ENCODE data around the gene PEX10. TPM values are rescaled to one million over a fixed set of nuclear protein-coding genes. Genes with fewer than 3 reads are reported as not detected.

The PEX10 gene
- polyA plus RNA-seq, 1 donor from 2014 or later, result 30.1 TPM

DNA sequence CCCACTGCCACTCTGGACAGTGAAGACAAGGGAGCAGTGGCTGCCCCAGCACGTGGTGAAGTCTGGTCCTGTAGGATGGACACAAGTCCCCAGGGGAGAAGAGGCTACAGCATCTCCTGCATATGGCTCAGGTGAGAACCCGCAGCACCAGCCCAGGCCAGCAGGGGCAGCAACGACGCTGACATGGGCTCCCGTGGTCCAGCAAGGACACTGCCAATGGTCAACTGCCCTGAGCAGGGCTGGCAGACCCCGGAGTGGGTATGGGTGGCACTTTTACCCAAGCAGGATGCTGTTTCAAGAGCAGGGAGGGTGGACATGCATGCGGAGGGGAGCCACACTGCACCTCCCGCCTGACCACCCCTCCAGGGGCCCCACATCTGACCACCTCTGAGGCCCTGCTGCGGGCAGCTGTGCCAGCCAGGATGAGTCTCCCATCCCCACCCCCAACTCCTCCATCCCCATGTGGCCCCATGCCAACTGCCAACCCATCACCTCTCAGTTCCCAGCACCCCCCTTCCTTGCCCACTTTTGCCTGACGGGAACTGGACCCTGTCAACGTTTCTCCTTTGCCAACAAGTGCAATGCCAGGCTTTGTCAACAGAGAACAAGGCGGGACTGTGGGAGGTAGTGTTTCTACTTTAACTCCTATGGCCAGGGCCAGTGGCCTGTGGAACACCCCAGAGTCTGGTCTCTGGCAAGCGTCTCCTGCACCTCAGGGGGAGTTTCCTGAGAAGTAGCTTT lies 29.6 kb downstream of the PEX10 start:
- Histone ChIP-seq H3F3A (ENCODE audit: insufficient read depth, low read length, poor library complexity, severe bottlenecking) (no peaks in the 10 kb centered on the region), H3K4me2 (ENCODE audit: low read length) (no peak overlapping the region), H3K9me3 (ENCODE audit: low read length) (no peaks in the 10 kb centered on the region), H3K9ac (ENCODE audit: low read length) (no peak overlapping the region), H4K20me1 (ENCODE audit: insufficient read depth) (no peaks in the 10 kb centered on the region), H3K9me2 (ENCODE audit: insufficient read depth, low read length) (no peaks in the 10 kb centered on the region), H3K27ac (ENCODE audit: low read length) (no peak overlapping the region), H3K36me3 (ENCODE audit: insufficient read depth, low read length) (no peaks in the 10 kb centered on the region), H3K79me2 (replicated peaks; ENCODE audit: insufficient read depth, low read length) (no peaks in the 10 kb centered on the region), H3K27me3 (ENCODE audit: insufficient read depth, low read depth, low read length) (no peaks in the 10 kb centered on the region), H3K4me3 (ENCODE audit: low read length) (no peak overlapping the region), H2AFZ (ENCODE audit: low read depth, low read length) (no peak overlapping the region)
- TF ChIP-seq EP300 (conservative IDR thresholded peaks at IDR 0.05; ENCODE audit: poor library complexity, severe bottlenecking), result no peak
- TF ChIP-seq, protein P1, sequence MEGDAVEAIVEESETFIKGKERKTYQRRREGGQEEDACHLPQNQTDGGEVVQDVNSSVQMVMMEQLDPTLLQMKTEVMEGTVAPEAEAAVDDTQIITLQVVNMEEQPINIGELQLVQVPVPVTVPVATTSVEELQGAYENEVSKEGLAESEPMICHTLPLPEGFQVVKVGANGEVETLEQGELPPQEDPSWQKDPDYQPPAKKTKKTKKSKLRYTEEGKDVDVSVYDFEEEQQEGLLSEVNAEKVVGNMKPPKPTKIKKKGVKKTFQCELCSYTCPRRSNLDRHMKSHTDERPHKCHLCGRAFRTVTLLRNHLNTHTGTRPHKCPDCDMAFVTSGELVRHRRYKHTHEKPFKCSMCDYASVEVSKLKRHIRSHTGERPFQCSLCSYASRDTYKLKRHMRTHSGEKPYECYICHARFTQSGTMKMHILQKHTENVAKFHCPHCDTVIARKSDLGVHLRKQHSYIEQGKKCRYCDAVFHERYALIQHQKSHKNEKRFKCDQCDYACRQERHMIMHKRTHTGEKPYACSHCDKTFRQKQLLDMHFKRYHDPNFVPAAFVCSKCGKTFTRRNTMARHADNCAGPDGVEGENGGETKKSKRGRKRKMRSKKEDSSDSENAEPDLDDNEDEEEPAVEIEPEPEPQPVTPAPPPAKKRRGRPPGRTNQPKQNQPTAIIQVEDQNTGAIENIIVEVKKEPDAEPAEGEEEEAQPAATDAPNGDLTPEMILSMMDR (IDR thresholded peaks at IDR 0.05; ENCODE audit: poor library complexity, severe bottlenecking), result peak; percentile 57

DNA sequence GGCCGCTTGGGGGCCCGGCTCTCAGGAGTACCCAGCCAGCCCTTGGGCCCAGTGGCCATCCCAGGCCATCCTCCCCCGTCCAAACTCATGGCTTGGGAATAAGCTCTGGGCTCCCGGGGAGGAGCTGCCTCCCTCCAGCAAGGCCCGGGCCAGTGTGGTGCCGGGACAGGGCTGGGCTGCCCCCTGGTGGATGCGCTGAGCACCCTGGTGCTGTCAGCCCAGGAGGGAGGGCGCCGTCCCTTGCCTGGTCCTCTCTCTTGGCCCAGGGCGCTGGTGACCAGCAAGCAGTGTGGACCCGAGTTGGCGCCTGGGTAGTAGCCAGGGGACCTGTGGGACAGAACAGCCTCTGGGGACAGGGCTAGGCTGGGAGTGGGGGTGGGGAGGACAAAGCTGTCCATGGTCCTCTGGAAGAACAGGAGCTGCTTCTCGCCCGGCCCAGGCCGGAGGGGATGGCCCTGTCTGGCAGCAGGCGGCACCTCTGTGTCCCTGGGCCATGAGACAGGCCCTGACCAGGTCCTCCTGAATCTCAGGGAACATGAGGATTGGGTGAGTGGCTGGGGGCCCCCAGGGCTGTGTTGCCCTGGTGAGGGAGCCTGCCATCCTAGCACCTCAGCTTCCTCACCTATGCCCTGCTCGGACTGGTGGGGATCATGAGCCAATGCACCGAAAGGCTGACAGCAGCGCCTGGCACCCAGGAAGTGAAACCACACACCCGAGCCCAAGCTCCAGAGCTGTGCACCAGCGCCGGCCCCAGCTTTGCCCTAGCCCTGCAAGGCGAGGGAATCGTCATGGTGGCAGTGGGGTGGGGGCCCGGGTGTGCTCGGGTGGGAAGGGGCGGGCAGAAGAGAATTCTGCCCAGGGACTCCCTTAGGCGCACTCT lies 30.4 kb downstream of the PEX10 start:
- no peak overlapping the region for H3K4me3 ChIP-seq (ENCODE audit: low read length)
- no peaks in the 10 kb centered on the region for H3K36me3 ChIP-seq (ENCODE audit: insufficient read depth, low read length)
- no peaks in the 10 kb centered on the region for H3K9me3 ChIP-seq (ENCODE audit: low read length)
- H2AFZ ChIP-seq (ENCODE audit: low read depth, low read length), result no peak overlapping the region
- H3K27me3 ChIP-seq (ENCODE audit: insufficient read depth, low read depth, low read length), result no peaks in the 10 kb centered on the region
- no peak overlapping the region for H3K4me2 ChIP-seq (ENCODE audit: low read length)
- H3F3A ChIP-seq (ENCODE audit: insufficient read depth, low read length, poor library complexity, severe bottlenecking), result no peaks in the 10 kb centered on the region
- peak; percentile 95 for TF ChIP-seq SMC3 (conservative IDR thresholded peaks at IDR 0.05; ENCODE audit: poor library complexity)
- no peak for TF ChIP-seq EP300 (conservative IDR thresholded peaks at IDR 0.05; ENCODE audit: poor library complexity, severe bottlenecking)
- no peak for TF ChIP-seq MXI1 (conservative IDR thresholded peaks at IDR 0.05; ENCODE audit: poor library complexity, severe bottlenecking)
- TF ChIP-seq, protein P1 (IDR thresholded peaks at IDR 0.05; ENCODE audit: poor library complexity, severe bottlenecking), result peak; percentile 88
- TF ChIP-seq TAF1 (IDR thresholded peaks at IDR 0.05; ENCODE audit: low read depth), result no peak
- peak; percentile 89 for TF ChIP-seq RAD21 (conservative IDR thresholded peaks at IDR 0.05)
- no peak for TF ChIP-seq POLR2AphosphoS5 (IDR thresholded peaks at IDR 0.05)
- TF ChIP-seq EZH2 (IDR thresholded peaks at IDR 0.05; ENCODE audit: borderline replicate concordance, insufficient read depth, low read length, poor library complexity, severe bottlenecking), result no peak
- TF ChIP-seq, protein P2, sequence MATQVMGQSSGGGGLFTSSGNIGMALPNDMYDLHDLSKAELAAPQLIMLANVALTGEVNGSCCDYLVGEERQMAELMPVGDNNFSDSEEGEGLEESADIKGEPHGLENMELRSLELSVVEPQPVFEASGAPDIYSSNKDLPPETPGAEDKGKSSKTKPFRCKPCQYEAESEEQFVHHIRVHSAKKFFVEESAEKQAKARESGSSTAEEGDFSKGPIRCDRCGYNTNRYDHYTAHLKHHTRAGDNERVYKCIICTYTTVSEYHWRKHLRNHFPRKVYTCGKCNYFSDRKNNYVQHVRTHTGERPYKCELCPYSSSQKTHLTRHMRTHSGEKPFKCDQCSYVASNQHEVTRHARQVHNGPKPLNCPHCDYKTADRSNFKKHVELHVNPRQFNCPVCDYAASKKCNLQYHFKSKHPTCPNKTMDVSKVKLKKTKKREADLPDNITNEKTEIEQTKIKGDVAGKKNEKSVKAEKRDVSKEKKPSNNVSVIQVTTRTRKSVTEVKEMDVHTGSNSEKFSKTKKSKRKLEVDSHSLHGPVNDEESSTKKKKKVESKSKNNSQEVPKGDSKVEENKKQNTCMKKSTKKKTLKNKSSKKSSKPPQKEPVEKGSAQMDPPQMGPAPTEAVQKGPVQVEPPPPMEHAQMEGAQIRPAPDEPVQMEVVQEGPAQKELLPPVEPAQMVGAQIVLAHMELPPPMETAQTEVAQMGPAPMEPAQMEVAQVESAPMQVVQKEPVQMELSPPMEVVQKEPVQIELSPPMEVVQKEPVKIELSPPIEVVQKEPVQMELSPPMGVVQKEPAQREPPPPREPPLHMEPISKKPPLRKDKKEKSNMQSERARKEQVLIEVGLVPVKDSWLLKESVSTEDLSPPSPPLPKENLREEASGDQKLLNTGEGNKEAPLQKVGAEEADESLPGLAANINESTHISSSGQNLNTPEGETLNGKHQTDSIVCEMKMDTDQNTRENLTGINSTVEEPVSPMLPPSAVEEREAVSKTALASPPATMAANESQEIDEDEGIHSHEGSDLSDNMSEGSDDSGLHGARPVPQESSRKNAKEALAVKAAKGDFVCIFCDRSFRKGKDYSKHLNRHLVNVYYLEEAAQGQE (IDR thresholded peaks at IDR 0.05; ENCODE audit: borderline replicate concordance), result no peak
- no peak overlapping the region for H3K27ac ChIP-seq (ENCODE audit: low read length)
- H3K79me2 ChIP-seq (replicated peaks; ENCODE audit: insufficient read depth, low read length), result no peaks in the 10 kb centered on the region
- H3K9ac ChIP-seq (ENCODE audit: low read length), result peak overlapping the region; percentile 1
- H3K9me2 ChIP-seq (ENCODE audit: insufficient read depth, low read length), result no peaks in the 10 kb centered on the region
- H4K20me1 ChIP-seq (ENCODE audit: insufficient read depth), result no peaks in the 10 kb centered on the region

Data from neural cell (in vitro differentiated cells).